A549 (cell line): ENCODE measurements around the gene PIP4K2B. TPM values are rescaled to one million over a fixed set of nuclear protein-coding genes. Genes with fewer than 3 reads are reported as not detected.
"Not testable (repeated sequence)": the region's sequence is repeated elsewhere in the genome, so short reads cannot be mapped to it uniquely, and the experiment has no call there.

ENCODE experiments used
- ATAC-seq, 2 experiments: fragments of 200-7000 bp in 1 of 2; fragments of >200 bp in 1 of 2; cut with Nextera tagmentation in 1 of 2; cut with Tn5 transposase in 1 of 2; 3 replicates each; pipeline versions ENCODE4 v1.8.0 to v1.9.1; 2018 to 2020; ENCODE audit warnings: mild to moderate bottlenecking in 1 of 2, moderate library complexity in 1 of 2
- CTCF ChIA-PET: fragments of 300-600 bp; sonication (Branson Sonifier 250); formaldehyde crosslinking; extraction: SDS; loops from one replicate; lab custom pipeline; 2021; ENCODE audit warnings: antibody characterized with exemption, inconsistent platforms; lab: Yijun Ruan, JAX
- POLR2A ChIA-PET: fragments of 350-600 bp; formaldehyde crosslinking; extraction: SDS; loops from one replicate; lab custom pipeline; 2021; ENCODE audit warnings: antibody characterized with exemption, inconsistent platforms; lab: Yijun Ruan, JAX
- DNase-seq, 2 experiments: peaks; one replicate each; pipeline versions ENCODE4 v3.0.0 to v3.0.0-alpha.2; 2011 to 2016; ENCODE audit warnings: low read depth in 1 of 2, low spot score in 1 of 2
- FAIRE-seq: peaks from 2 replicates; lab custom pipeline; 2011; peaks lifted over from hg19 to GRCh38; lab: Jason Lieb, UNC
- H3K27ac ChIP-seq, 2 experiments: fragments of >200 bp; sonication (Bioruptor Twin); formaldehyde crosslinking; 3 replicates each; pipeline ENCODE4 v1.5.1; 2016 to 2017
- H3K4me1 ChIP-seq: fragments of >200 bp; sonication (Bioruptor Twin); formaldehyde crosslinking; 3 replicates; pipeline ENCODE4 v1.6.1; 2016
- H3K4me2 ChIP-seq: fragments of >200 bp; sonication (Bioruptor Twin); formaldehyde crosslinking; 3 replicates; pipeline ENCODE4 v1.6.1; 2016
- H3K4me3 ChIP-seq: fragments of >200 bp; sonication (Bioruptor Twin); formaldehyde crosslinking; 3 replicates; pipeline ENCODE4 v1.5.1; 2016
- H3K9me3 ChIP-seq: fragments of >200 bp; sonication (Bioruptor Twin); formaldehyde crosslinking; 3 replicates; pipeline ENCODE4 v1.6.1; 2016
- ATOH8 ChIP-seq: fragments of 250-450 bp; sonication (Bioruptor Pico); IDR thresholded peaks from 2 replicates; pipeline ENCODE4 v1.5.0; 2020; ENCODE audit warnings: low read depth, mild to moderate bottlenecking, moderate library complexity
- BHLHE40 ChIP-seq: IDR thresholded peaks from 2 replicates; pipeline ENCODE4 v1.6.1; 2012; ENCODE audit warnings: low read depth, low read length, inconsistent platforms
- CBX2 ChIP-seq: fragments of 200-600 bp; sonication (generic); IDR thresholded peaks from 2 replicates; pipeline ENCODE4 v1.6.1; 2016; ENCODE audit warnings: low read depth, mild to moderate bottlenecking, borderline replicate concordance
- EHF ChIP-seq: fragments of 250-450 bp; sonication (Bioruptor Pico); IDR thresholded peaks from 2 replicates; pipeline ENCODE4 v1.5.0; 2020; ENCODE audit warnings: mild to moderate bottlenecking
- ESRRA ChIP-seq: fragments of 150-350 bp; IDR thresholded peaks from 2 replicates; pipeline ENCODE4 v1.6.1; 2014; ENCODE audit warnings: mild to moderate bottlenecking, low read length, borderline replicate concordance
- FOSL2 ChIP-seq, 2 experiments: fragments of 450-650 bp in 1 of 2; fragments of >200 bp in 1 of 2; sonication (Bioruptor Twin) in 1 of 2; formaldehyde crosslinking; IDR thresholded peaks; 2 replicates each; pipeline versions ENCODE4 v1.5.0 to v1.6.1; 2016 to 2020; ENCODE audit warnings: mild to moderate bottlenecking in 1 of 2, moderate library complexity in 1 of 2
- FOXS1 ChIP-seq: fragments of 250-450 bp; sonication (Bioruptor Pico); IDR thresholded peaks from 2 replicates; pipeline ENCODE4 v1.5.0; 2020; ENCODE audit warnings: mild to moderate bottlenecking, moderate library complexity
- GATA3 ChIP-seq: IDR thresholded peaks from 2 replicates; pipeline ENCODE4 v1.6.1; 2012; ENCODE audit warnings: borderline replicate concordance
- HDAC2 ChIP-seq: fragments of 200-600 bp; sonication (generic); IDR thresholded peaks from 2 replicates; pipeline ENCODE4 v1.6.1; 2016
- HEYL ChIP-seq: fragments of 250-450 bp; sonication (Bioruptor Pico); IDR thresholded peaks from 2 replicates; pipeline ENCODE4 v1.8.0; 2021; ENCODE audit warnings: mild to moderate bottlenecking, moderate library complexity
- HOXB13 ChIP-seq: fragments of 250-450 bp; sonication (Bioruptor Pico); IDR thresholded peaks from 2 replicates; pipeline ENCODE4 v1.5.0; 2020; ENCODE audit warnings: low read depth, mild to moderate bottlenecking, moderate library complexity
- HOXB5 ChIP-seq: fragments of 250-450 bp; sonication (Bioruptor Pico); IDR thresholded peaks from 2 replicates; pipeline ENCODE4 v1.5.0; 2020; ENCODE audit warnings: mild to moderate bottlenecking, moderate library complexity
- KDM5A ChIP-seq: fragments of 200-600 bp; sonication (generic); IDR thresholded peaks from 2 replicates; pipeline ENCODE4 v1.6.1; 2016; ENCODE audit warnings: antibody characterized with exemption, mild to moderate bottlenecking
- MAFK ChIP-seq: fragments of 450-650 bp; IDR thresholded peaks from 2 replicates; pipeline ENCODE4 v1.6.1; 2014; ENCODE audit not compliant: partially characterized antibody
- MAX ChIP-seq: IDR thresholded peaks from 2 replicates; pipeline ENCODE4 v1.6.1; 2012
- PHF8 ChIP-seq: fragments of 200-600 bp; sonication (generic); IDR thresholded peaks from 2 replicates; pipeline ENCODE4 v1.6.1; 2016; ENCODE audit warnings: low read depth, mild to moderate bottlenecking, antibody characterized with exemption, moderate library complexity, borderline replicate concordance
- POLR2AphosphoS2 ChIP-seq: conservative IDR thresholded peaks from 2 replicates; pipeline ENCODE4 v1.6.1; 2012; ENCODE audit warnings: low read length, improper control_type of control experiment, inconsistent platforms
- RCOR1 ChIP-seq: fragments of 150-350 bp; IDR thresholded peaks from 2 replicates; pipeline ENCODE4 v1.6.1; 2014; ENCODE audit warnings: antibody characterized with exemption, low read length, low read depth
- RNF2 ChIP-seq: fragments of 200-600 bp; sonication (generic); IDR thresholded peaks from 2 replicates; pipeline ENCODE4 v1.6.1; 2016; ENCODE audit warnings: low read depth, mild to moderate bottlenecking, antibody characterized with exemption, moderate library complexity, borderline replicate concordance
- SMC3 ChIP-seq: fragments of >200 bp; sonication (Bioruptor Twin); formaldehyde crosslinking; IDR thresholded peaks from 3 replicates; pipeline ENCODE4 v1.6.1; 2018; ENCODE audit warnings: inconsistent platforms
- USF2 ChIP-seq: fragments of 450-650 bp; IDR thresholded peaks from 2 replicates; pipeline ENCODE4 v1.6.1; 2014; ENCODE audit warnings: antibody characterized with exemption
- ZFP36 ChIP-seq: fragments of 450-650 bp; IDR thresholded peaks from 2 replicates; pipeline ENCODE4 v1.6.1; 2014; ENCODE audit warnings: borderline replicate concordance; ENCODE audit not compliant: partially characterized antibody
- ZNF302 ChIP-seq: fragments of 250-450 bp; sonication (Bioruptor Pico); IDR thresholded peaks from 2 replicates; pipeline ENCODE4 v1.9.0; 2021; ENCODE audit warnings: inconsistent platforms, mild to moderate bottlenecking, moderate library complexity
- WGBS: methylation state at CpG from one replicate; pipeline ENCODE4 v1.1.6; 2017; ENCODE audit errors: missing lambda C conversion rate; 5-methylcytosine and 5-hydroxymethylcytosine counted together
- polyA plus RNA-seq, 4 experiments: library from polyadenylated mRNA; depleted of rRNA in 3 of 4; stranded (reverse); fragments of >200 nt; fragmentation: RNase III in 1 of 4; extraction: RNeasy Plus Mini Kit Qiagen cat#74134 plus additional on column Dnase treatment in 1 of 4; gene quantifications; 2 replicates in 3 of 4; 3 replicates in 1 of 4; pipeline ENCODE4 v1.2.3, GENCODE V29; 2011 to 2017
- TF ChIP-seq, protein P1 (sequence below): fragments of 250-450 bp; sonication (Bioruptor Pico); IDR thresholded peaks from 2 replicates; pipeline ENCODE4 v1.5.0; 2021; ENCODE audit warnings: mild to moderate bottlenecking, moderate library complexity, borderline replicate concordance
- TF ChIP-seq, protein P2 (sequence below): IDR thresholded peaks from 2 replicates; pipeline ENCODE4 v1.6.1; 2012

The PIP4K2B gene
- polyA plus RNA-seq, 2 of the 4 experiments (the other 2 are of a cell fraction) = 40.3 to 53.7 TPM

DNA sequence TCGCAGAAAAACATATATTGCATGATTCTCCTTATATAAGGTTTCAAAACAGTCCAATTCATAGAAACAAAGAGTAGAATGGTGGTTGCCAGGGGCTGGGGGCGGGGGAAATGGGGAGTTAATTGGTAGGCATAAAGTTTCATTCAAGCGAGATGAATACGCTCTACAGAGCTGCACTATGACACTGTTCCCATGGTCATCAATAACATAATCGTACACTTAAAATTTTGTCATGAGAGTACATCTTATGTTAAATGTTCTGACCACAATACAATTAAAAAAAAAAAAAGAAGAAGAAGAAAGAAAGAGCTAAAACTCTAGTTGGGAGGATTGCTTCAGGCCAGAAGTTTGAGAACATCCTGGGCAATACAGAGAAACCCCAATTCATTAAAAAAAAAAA, 5.1 kb downstream of the PIP4K2B start:
- Histone ChIP-seq H3K27ac (no peak overlapping the region), H3K9me3 (no peaks in the 10 kb centered on the region), H3K4me1 (peaks cover 22% of the 10 kb centered on the region), H3K4me3 (no peak overlapping the region), H3K4me2 (no peak overlapping the region)
- DNase-seq (no peak), FAIRE-seq (no peak), ATAC-seq (no peak)
- POLR2A ChIA-PET = interaction anchor here (0.5 to 1.4 kb wide), 2 partner anchors 19 to 75 kb away, joined by 3 to 4 read pairs; no protein-coding TSS in a partner anchor
- 94% methylated on average over 5 of the region's 5 CpGs for WGBS
- no peak for TF ChIP-seq RNF2
- no peak for TF ChIP-seq PHF8
- no peak for TF ChIP-seq USF2
- no peak for TF ChIP-seq FOSL2 (IDR thresholded peaks at IDR 0.05)
- TF ChIP-seq FOSL2 (CRISPR knock-in tag; IDR thresholded peaks at IDR 0.05) = no peak
- no peak for TF ChIP-seq RCOR1
- no peak for TF ChIP-seq ZFP36
- TF ChIP-seq HEYL (CRISPR knock-in tag) = no peak
- TF ChIP-seq HOXB5 = no peak
- TF ChIP-seq ESRRA = no peak
- no peak for TF ChIP-seq MAFK
- no peak for TF ChIP-seq ATOH8 (CRISPR knock-in tag)
- TF ChIP-seq BHLHE40 = no peak
- no peak for TF ChIP-seq HOXB13 (CRISPR knock-in tag)
- no peak for TF ChIP-seq EHF (CRISPR knock-in tag)
- no peak for TF ChIP-seq GATA3
- no peak for TF ChIP-seq FOXS1 (CRISPR knock-in tag)
- no peak for TF ChIP-seq HDAC2
- TF ChIP-seq, protein P1, sequence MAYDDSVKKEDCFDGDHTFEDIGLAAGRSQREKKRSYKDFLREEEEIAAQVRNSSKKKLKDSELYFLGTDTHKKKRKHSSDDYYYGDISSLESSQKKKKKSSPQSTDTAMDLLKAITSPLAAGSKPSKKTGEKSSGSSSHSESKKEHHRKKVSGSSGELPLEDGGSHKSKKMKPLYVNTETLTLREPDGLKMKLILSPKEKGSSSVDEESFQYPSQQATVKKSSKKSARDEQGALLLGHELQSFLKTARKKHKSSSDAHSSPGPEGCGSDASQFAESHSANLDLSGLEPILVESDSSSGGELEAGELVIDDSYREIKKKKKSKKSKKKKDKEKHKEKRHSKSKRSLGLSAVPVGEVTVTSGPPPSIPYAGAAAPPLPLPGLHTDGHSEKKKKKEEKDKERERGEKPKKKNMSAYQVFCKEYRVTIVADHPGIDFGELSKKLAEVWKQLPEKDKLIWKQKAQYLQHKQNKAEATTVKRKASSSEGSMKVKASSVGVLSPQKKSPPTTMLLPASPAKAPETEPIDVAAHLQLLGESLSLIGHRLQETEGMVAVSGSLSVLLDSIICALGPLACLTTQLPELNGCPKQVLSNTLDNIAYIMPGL (CRISPR knock-in tag) = no peak
- no peak for TF ChIP-seq MAX
- TF ChIP-seq CBX2 = no peak
- CTCF ChIA-PET = interaction anchor here (0.6 to 1.1 kb wide), 3 partner anchors 27 to 860 kb away, joined by 3 read pairs; no protein-coding TSS in a partner anchor

GRCh38 chr17:38791162-38791561, 8.2 kb downstream of the PIP4K2B start:
- CTCF ChIA-PET = interaction anchor here (1.2 to 1.4 kb wide), 2 partner anchors 20 to 43 kb away, joined by 3 to 4 read pairs; no protein-coding TSS in a partner anchor
- POLR2A ChIA-PET = no interaction called here
- FAIRE-seq = no peak

GRCh38 chr17:38790148-38790707, 9.1 kb downstream of the PIP4K2B start:
- ATAC-seq, H3K4me1 ChIP-seq, H3K9me3 ChIP-seq, H3K27ac ChIP-seq, POLR2A ChIA-PET, H3K4me2 ChIP-seq, FAIRE-seq, DNase-seq, H3K4me3 ChIP-seq: not testable (repeated sequence)
- CTCF ChIA-PET = interaction anchor here (0.6 to 1.6 kb wide), 3 partner anchors 28 to 35 kb away, joined by 3 to 4 read pairs (median 3); no protein-coding TSS in a partner anchor
- WGBS = 89% methylated on average over 13 of the region's 13 CpGs

More at GRCh38 chr17:38791162-38791561, 8.2 kb downstream of the PIP4K2B start:
- no peak overlapping the region for H3K4me3 ChIP-seq
- ATAC-seq (0 out of 6 replicates have a peak, but pooled peaks of 1 of the 2 experiments have one; percentile 54), DNase-seq (no peak)
- TF ChIP-seq SMC3 (no peak), ZNF302 (CRISPR knock-in tag) (no peak), RCOR1 (no peak), POLR2AphosphoS2 (no peak), BHLHE40 (no peak), CBX2 (no peak), KDM5A (no peak)
- TF ChIP-seq, protein P2, sequence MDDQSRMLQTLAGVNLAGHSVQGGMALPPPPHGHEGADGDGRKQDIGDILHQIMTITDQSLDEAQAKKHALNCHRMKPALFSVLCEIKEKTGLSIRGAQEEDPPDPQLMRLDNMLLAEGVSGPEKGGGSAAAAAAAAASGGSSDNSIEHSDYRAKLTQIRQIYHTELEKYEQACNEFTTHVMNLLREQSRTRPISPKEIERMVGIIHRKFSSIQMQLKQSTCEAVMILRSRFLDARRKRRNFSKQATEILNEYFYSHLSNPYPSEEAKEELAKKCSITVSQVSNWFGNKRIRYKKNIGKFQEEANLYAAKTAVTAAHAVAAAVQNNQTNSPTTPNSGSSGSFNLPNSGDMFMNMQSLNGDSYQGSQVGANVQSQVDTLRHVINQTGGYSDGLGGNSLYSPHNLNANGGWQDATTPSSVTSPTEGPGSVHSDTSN = no peak
- no peak overlapping the region for H3K27ac ChIP-seq
- H3K4me1 ChIP-seq = no peaks in the 10 kb centered on the region
- WGBS = 94% methylated on average over 5 of the region's 5 CpGs
- no peaks in the 10 kb centered on the region for H3K9me3 ChIP-seq
- no peak overlapping the region for H3K4me2 ChIP-seq
